ENCODE results near the gene AK1.
A peak's percentile ranks its signal among the peaks of the same experiment; 100 is the strongest.

The AK1 gene

GRCh38 chr9:127908660-127908926, 31.1 kb upstream of the AK1 start:
- no peak for DNase-seq

DNA sequence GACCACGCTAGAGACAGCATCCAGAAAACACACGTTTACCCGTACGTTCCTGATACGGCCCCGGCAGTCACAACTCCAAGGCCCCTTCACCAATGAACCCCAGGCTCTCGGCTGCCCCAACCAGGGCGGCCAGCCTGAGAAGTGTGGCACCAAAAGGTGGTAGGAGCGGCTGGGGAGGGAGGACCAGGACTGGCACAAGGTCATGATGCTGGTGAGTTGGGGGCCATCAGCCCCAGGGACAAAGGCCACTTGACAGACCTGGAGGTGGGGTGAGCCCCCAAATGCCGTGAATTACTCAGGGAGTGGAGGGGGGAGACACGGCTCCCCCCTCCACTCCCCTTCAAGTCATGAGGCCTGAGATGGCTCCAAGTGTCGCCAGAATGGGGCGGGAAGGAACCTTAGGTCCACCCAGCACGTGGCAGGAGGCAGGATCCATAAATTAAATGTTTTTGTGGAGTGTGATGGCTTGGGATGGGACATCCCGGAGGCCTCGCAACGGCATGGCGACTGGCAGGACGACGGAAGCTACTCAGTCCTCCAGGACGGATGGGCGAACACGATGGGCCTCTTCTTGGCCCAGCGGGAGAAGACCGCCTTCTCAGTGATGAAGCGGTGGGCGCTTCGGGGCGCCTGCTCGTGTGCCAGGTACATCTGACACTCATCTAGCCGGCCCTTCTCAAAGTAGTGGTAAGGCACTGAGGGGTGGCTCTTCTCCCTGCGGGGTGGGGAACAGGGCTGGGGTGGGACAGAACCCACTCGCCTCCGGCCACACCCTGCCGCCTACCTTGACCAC, 30.6 kb upstream of the AK1 start:
- DNase-seq: no peak

- no peak for DNase-seq
Measured at GRCh38 chr9:127905788-127906191, 28.3 kb upstream of the AK1 start.

DNA sequence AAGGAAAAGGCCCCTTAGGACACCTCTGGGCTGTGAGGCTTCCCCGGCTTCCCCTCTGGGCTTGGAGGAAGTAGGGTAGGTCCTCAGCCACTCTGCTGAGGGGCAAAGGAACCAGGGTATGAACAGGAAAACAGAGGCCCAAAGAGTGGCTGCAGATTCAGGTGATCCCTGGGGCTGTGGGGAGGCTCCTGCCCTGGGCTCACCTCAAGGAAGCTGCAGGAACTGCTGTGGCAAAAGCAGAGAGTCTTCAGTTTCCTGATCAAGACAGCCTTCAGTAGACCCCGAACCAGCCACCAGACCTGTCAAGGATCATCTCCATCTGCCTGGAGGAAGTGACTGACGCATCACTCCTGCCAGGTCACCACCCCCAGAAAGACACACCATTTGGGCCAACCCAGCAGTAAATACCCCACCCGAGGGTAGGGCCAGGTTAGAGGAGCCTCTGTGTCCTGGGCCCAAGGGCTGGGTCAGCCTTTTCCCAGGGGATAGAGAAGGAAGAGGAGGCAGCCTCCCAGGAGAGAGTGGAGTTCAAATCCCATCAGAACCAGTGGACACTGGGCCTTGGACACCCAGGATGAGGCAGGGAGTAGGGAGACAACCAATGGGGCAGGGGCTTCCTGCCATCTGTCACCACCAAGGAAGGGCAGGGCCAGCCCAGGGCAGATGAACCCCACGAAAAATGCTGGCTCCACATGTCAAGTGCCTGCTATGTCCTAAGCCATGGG, 27.7 kb upstream of the AK1 start:
- no peak for DNase-seq

- no peak for DNase-seq
Measured at GRCh38 chr9:127904561-127905003, 27.1 kb upstream of the AK1 start.

DNA sequence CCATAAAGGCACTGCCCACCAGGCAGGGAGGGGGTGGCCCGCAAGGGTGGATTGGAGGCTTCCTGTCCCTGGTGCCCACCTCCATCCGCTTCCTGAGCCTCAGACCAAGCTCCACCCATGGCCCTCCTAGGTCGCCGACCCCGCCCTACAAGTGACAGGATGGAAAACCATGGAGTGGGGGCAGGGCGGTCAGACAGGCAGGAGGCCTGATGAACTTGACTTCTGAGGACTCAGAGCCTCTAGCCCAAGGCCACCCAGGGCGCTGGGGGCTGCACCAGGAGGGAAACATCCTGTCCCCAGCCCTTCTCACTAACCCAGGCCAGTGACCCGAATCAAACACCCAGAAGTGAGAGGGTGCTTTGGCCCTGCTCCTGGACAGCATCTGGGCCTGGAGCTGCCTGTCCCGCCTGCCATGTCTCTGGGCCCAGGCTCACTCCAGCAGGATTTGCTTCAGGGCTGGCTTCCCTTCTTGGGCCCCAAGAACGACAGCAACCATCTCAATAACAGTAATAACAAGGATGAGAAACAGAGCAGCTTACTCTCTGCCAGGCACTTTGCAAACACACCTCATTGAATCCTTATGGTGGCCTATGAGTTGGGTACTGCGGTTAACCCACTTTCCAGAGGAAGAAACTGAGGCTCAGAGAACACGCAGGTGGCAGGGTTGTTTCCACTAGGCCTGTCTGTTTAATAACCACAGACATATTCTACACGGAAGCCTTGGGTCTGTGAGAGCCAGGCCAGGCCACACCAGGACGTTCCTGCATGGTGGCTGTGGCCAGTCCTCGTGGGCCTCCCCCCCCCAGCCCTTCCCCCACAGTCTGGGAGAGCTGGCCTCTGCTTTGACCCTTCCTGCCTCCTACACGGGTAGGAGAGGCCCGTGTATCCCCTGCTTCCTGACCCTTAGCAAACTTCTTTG, 26.3 kb upstream of the AK1 start:
- DNase-seq: peak; percentile 64

DNA sequence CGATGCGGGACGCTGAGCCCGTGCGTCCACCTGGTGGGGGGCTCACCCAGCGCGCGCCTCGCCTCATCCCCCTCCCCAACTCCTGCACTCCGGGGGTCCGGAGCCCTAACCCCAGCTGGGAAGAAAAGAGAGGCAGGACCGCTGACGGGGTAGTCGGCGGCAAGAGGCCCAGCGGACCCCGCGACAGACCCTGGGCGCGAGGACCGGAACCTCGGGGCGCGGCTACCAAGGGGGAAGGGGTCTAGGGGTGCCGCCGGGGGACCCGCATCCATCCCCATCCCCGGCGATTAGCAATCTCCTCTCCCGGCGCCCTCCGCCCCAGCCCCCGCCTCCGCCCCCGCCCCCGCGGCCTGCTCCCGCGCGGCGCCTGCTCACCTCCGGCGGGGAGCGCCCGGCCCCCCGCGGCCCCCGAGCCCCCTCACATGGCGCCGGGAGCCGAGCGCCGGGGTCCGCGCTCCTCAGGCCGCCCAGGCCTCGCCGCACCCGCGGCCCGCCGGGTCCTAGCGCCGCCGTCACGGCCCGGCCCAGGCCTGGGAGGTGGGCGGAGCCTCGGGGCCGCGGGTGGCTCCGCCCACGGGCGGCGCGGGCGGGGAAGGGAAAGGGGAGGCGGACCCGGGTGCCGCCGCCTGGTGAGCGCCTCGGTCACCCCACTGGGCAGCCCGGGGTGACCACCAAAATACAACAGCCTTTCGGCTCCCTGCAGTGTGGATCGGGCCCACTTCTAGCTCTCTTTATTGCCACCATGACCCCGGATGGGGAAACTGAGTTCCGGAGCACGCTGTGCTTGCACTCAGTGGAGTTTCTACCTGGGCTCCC, 21.9 kb upstream of the AK1 start, which contains the start of gene ST6GALNAC6:
TSS of gene ST6GALNAC6 (minus strand) at position 476 of the 816 bp plus-strand sequence. CDS start 1,622 bp downstream, outside the sequence.
- peak; percentile 79 for DNase-seq

DNA sequence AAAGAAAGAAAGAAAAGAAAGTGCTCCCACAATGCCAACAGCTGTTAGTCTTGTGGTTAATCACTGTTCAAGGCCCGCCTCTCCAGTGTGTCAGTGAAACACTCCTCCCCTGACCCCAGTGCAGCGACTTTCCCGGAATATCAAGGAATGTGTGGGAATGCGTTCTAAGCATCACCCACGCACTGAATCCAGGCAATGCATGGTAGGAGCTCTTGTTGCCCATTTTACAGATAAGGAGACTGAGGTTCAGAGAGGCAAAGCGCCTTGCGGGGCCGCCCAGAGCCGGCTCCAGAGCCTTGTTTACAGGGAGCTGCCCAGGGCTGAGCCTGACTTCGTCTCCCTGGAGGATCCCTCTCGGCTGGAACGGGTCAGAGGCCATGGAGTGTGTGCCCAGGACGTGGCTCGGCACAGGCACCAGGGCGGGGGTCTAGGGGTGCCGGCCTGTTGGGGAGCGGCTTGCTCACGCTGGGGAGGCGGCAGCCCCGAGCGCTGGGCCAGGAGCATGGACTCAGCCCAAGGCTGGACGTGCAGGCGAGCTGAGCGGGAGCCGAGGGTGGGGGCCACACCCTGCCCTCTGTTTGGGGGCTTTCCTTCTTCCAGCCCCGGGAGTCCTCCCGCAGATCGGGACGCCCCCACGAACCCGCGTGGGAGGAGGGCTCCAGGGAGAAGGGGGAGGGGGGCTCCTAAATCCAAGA, 21.1 kb upstream of the AK1 start:
- DNase-seq: peak; percentile 87

DNA sequence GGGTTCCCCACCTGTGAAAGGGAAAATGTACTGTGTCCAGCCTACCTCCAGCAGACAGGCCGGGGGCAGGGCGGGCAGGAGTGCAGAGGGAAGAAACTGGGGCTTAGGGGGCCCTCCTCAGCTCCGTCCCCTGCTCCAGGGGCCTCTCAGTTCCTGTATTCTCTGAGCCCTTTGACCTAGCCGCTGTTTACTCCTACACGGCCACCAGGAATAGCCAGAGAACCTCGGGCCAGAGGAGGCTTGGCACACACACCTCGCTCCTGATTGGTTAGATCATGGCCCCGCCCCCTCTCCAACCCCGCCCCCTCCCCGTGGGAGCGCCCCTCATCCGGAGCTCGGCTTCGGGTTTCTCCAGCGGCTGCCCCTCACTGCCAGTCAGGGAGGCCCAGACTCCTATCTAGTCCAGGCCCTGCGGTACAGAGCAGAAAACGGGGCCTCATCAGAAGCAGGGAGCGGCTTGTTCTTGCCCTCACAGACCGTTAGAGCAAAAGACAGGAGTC, 19.8 kb upstream of the AK1 start:
- DNase-seq: peak; percentile 55

GRCh38 chr9:127896395-127897192, 19.1 kb upstream of the AK1 start:
- no peak for DNase-seq

DNA sequence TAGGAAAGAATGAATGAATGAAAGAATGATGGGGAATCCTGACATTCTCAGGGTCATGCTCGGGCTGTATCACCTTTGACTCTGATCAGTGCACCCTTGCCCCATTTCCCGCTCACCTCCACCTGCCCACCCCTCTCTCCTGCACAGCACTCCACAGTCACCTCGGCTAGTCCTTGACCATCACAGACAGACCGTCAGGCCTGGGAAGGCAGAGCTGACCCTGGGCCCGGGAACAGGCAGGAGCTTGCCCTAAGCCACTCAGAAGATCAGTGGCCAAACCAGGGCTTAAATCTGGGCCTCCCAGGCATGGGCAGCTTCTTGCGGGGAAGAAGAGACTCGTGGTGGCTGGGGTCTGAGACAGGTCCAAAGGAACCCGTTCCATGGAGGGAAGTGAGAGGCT, 18.3 kb upstream of the AK1 start:
- DNase-seq: no peak

- DNase-seq: no peak
Measured at GRCh38 chr9:127893392-127893791, 15.9 kb upstream of the AK1 start.

DNA sequence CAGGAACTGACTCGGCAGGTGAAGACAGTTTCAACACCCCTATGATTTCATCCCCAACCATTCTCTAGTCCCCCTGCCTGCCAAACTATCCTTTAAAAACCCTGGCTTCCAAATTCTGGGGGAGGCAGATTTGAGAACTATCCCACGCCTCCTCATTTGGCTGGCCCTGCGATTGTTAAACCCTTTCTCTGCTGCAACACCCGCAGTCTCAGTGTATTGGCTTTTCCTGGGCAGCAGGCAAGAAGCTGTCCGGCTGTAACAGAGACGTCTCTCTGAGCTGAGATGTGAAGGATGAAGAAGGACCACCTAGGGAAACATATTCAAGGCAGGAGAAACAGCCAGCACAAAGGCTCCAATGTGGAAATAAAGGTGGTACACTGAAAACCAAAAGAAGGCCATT, 15.4 kb upstream of the AK1 start:
- no peak for DNase-seq

DNA sequence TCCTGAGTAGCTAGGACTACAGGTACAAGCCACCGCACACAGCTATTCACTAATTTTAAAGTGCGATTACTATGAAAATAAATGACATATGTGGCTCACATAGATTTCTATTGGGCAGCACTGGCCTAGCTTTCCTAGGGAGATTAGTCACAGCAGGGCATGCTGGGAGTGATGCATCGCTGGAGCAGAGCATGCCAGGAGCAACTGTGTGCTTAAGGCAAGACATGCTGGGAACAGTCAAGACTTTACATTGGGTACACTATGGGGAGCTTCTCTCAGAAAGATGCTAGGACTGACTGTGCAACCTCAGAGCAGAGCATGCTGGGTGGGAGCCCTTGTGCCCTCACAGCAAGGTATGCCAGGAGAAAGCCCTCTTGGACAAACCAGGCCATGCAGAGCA, 12.6 kb upstream of the AK1 start:
- DNase-seq: no peak

DNA sequence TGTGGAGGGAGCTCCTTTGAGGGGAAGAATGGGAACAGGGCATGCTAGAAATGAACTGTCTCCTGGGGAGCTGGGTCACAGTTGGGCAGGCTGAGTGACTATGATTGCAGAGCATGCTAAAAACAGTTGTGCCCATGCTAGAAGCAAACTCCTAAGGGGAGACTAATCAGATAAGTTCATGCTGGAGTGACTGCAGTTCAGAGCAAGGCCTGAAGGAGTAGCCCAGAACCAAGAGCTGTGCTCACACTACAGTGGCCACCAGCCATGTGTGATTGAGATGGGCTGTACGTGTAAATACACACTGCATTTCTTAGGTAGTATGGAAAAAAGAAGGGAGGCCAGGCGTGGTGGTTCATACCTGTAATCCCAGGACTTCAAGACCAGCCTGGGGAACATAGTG, 10.3 kb upstream of the AK1 start:
- DNase-seq: no peak

- DNase-seq: no peak
Measured at GRCh38 chr9:127886401-127886972, 9.0 kb upstream of the AK1 start.

GRCh38 chr9:127885508-127886281, 8.2 kb upstream of the AK1 start:
- no peak for DNase-seq

DNA sequence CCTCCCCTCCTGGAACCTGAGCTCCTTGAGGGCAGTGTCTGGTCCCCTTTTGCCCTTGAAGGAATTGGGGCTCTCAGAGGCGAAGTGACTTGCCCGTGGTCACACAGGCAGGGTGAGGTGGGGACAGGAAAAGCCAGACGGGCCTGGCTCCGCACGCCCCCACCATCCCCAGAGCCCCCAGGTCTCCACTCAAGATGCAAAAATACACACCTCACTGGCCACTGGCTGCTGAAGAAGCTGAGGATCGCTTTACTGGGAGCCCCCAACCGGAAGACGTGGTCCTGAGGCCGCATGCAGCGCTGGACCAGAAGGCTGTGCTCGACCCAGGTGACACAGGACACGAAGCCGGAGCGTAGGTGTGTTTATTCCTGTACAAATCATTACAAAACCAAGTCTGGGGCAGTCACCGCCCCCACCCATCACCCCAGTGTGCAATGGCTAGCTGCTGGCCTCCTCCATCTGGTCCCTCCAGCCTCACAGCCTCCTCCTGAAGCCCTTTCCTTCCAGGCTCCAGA, 7.6 kb upstream of the AK1 start:
- no peak for DNase-seq

DNA sequence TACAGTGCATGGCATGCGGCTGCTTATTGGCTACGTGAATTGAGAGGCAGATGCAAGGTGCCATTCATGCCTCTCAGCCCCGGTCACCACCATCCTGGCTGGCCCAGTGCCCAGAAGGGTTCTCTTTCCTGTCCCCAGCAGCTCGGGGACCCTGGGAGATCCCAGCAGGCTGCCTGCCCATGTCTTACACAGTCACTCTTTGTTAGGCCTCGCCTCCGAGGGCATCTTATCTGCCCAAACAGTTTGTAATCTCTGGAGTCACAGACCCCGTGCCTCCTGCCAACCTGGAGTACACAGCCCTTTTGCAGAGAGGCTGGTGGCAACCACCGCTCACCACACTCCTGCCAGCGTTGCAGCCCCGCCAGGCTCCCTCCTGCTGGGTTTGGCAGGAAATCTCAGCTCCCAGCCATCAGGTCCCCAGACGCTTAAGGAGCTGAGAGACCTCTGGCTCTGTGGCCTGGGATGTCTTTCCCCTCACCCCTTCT, 7.0 kb upstream of the AK1 start:
- peak; percentile 59 for DNase-seq
